ENCODE data around the gene FOXS1.

DNA sequence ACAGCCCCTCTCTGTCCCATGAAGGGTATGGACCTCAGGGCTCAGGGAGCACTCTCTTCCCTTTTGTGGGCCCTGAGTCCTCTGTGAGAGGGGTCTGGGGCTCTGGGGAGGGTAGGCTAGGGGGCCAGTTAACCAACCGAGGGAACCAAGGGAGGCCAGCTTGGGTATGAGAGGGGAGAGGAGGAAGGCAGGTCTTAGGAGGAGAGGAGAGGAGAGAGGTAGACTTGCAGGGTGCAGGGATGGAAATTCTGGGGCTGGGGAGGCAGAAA, 24.2 kb upstream of the FOXS1 start:
- no peak for TF ChIP-seq POLR2A (IDR thresholded peaks at IDR 0.05)
- TF ChIP-seq CTCF (IDR thresholded peaks at IDR 0.05 in 4 of 5, conservative IDR thresholded peaks at IDR 0.05 in 1 of 5): no peak

Data from gastrocnemius medialis (tissue), 4 donors.